Fibroblast of pulmonary artery (primary cell): ENCODE measurements around the gene EDEM2.
"Not testable (repeated sequence)": the region's sequence is repeated elsewhere in the genome, so short reads cannot be mapped to it uniquely, and the experiment has no call there.

Experiments used
- DNase-seq: peaks from one replicate; pipeline ENCODE4 v3.0.0-alpha.2; 2010; ENCODE audit warnings: low read depth
- H3K4me3 ChIP-seq: replicated peaks from 2 replicates; pipeline ENCODE4 v1.5.1; 2011; ENCODE audit warnings: low read depth, mild to moderate bottlenecking, control low read depth, low read length, moderate library complexity
- TF ChIP-seq, protein P1 (sequence below): IDR thresholded peaks from 2 replicates; pipeline ENCODE4 v1.5.1; 2011; ENCODE audit warnings: mild to moderate bottlenecking, control low read depth, low read length, inconsistent platforms; ENCODE audit errors: missing control alignments

The EDEM2 gene

DNA sequence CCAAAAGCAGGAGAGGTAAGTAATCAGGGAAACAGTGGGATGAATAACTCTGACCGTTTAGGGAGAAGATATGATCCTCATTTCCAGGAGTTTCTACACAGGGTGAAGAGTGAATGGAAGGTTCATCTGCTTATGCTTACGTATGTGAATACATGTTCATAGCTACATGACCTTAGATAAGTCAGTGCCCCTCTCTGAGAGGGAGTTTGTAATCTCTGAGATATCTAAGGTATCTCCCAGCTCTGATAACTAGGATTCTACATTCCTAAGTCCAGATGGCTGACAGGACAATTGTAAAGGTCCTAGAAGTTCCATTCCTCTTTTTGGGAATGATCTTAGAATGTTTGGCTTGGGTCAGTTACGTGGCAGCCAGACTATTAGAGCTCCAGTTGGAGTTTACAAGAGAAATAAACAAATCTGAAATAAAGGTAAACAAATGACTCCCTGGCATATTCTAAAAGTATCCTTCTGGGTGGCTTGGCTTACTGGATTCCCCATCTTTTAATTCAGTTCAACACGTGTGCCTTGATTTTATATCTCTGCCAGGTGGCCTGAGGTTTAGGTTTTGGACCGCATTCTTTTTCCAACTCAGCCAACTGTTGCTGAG lies 40.6 kb upstream of the EDEM2 start:
- TF ChIP-seq, protein P1, sequence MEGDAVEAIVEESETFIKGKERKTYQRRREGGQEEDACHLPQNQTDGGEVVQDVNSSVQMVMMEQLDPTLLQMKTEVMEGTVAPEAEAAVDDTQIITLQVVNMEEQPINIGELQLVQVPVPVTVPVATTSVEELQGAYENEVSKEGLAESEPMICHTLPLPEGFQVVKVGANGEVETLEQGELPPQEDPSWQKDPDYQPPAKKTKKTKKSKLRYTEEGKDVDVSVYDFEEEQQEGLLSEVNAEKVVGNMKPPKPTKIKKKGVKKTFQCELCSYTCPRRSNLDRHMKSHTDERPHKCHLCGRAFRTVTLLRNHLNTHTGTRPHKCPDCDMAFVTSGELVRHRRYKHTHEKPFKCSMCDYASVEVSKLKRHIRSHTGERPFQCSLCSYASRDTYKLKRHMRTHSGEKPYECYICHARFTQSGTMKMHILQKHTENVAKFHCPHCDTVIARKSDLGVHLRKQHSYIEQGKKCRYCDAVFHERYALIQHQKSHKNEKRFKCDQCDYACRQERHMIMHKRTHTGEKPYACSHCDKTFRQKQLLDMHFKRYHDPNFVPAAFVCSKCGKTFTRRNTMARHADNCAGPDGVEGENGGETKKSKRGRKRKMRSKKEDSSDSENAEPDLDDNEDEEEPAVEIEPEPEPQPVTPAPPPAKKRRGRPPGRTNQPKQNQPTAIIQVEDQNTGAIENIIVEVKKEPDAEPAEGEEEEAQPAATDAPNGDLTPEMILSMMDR = no peak
- DNase-seq = no peak
- H3K4me3 ChIP-seq = no peak overlapping the region

DNA sequence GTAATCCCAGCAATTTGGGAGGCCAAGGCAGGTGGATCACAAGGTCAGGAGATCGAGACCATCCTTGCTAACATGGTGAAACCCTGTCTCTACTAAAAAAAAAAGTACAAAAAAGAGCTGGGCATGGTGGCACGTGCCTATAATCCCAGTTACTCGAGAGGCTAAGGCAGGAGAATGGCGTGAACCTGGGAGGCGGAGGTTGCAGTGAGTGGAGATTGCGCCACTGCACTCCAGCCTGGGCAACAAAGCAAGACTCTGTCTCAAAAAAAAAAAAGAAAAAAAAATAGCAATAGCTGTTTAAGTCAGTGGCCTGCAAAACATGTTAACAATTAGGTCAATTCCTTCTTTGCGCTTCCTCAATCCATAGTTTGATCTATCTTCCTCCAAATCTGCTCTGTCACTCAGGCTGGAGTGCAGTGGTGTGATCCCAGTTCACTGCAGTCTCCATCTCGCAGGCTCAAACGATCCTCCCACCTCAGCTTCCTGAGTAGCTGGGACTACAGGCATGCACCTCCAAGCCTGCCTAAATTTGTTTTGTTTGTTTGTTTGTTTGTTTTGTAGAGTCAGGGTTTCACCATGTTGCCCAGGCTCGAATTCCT lies 39.7 kb upstream of the EDEM2 start:
- not testable (repeated sequence) for DNase-seq, H3K4me3 ChIP-seq

DNA sequence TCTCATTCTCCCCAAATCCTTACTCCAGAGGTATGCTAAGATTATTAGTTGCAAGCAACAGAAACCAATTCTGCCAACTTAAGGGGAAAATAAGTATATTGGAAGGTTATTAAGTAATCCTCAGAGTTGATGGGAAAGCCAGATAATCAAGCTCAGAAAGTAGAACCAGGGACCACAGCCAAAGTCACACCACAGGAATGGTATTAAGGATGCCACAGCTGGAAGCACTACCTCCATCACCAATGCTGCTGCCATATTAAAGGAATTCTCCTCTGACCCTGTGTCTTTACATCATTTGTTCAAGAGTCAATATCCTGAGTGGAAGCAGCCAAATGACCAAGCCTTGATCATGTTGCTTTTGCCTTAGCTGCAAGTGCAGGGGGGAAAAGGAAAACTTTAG lies 34.6 kb upstream of the EDEM2 start:
- no peak for DNase-seq
- no peak overlapping the region for H3K4me3 ChIP-seq
- TF ChIP-seq, protein P1 = no peak

DNA sequence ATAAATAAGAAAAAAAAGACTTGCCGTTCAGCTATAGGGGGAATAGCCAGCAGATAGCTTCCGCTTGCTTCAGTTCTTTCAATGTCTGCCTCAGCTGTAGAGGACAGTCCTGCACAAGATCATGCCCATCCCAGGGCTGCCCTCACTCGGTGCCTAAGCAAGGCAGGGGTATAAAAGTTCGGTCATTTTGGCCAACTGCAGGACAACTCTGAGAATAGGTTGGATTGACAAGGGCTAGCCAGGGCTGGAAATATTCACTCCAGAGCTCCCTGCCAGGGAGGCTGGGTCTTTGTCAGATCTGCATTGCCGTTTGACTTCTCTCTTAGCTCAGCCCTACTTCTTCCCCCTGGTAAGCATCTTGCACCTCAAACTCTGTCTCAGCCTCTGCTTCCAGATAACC lies 33.1 kb upstream of the EDEM2 start:
- no peak for DNase-seq
- TF ChIP-seq, protein P1 = no peak
- no peak overlapping the region for H3K4me3 ChIP-seq

DNA sequence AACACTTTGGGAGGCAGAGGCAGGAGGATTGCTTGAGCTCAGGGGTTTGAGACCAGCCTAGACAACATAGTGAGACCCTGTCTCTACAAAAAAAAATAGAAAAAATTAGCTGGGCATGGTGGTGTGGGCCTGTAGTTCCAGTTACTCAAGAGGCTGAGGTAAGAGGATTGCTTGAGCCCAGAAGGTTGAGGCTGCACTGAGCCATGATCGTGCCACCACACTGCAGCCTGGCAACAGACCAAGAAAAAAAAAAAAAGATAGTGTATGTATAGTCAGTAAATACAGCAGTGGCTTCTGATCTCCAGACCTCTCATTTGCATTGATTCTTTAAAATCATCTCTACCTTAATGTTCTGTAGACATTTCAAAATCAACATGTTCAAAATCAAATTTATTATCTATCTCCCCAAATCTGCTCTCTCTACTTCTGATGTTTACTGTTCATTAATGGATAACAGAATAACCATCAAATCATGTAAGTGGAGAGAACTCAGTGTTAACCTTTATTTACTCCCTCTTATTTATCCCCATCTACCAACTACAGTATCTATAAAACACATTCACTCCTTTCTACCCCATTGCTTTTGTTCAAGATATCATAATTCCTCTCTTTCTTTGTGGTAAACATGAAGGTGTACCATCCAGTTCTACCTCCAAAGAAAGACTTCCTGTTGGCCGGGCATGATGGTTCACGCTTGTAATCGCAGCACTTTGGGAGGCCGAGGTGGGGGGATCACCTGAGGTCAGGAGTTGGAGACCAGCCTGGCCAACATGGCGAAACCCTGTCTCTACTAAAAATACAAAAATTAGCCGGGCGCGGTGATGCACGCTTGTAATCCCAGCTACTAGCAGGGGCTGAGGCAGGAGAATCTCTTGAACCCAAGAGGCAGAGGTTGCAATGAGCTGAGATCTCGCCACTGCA lies 32.4 kb upstream of the EDEM2 start:
- no peak for DNase-seq
- TF ChIP-seq, protein P1 = no peak
- H3K4me3 ChIP-seq = no peak overlapping the region

DNA sequence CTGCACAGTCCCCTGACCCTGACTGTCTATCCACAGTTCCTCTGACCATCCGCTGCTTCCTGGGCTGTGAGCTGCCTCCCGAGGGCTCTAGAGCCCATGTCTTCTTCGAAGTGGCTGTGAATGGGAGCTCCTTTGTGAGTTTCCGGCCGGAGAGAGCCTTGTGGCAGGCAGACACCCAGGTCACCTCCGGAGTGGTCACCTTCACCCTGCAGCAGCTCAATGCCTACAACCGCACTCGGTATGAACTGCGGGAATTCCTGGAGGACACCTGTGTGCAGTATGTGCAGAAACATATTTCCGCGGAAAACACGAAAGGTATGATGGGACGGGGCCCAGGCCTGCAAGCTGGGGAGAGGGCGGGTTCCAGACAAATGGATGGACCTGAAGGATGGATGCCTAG lies 29.0 kb upstream of the EDEM2 start:
- DNase-seq = no peak
- no peak overlapping the region for H3K4me3 ChIP-seq
- TF ChIP-seq, protein P1 = no peak

DNA sequence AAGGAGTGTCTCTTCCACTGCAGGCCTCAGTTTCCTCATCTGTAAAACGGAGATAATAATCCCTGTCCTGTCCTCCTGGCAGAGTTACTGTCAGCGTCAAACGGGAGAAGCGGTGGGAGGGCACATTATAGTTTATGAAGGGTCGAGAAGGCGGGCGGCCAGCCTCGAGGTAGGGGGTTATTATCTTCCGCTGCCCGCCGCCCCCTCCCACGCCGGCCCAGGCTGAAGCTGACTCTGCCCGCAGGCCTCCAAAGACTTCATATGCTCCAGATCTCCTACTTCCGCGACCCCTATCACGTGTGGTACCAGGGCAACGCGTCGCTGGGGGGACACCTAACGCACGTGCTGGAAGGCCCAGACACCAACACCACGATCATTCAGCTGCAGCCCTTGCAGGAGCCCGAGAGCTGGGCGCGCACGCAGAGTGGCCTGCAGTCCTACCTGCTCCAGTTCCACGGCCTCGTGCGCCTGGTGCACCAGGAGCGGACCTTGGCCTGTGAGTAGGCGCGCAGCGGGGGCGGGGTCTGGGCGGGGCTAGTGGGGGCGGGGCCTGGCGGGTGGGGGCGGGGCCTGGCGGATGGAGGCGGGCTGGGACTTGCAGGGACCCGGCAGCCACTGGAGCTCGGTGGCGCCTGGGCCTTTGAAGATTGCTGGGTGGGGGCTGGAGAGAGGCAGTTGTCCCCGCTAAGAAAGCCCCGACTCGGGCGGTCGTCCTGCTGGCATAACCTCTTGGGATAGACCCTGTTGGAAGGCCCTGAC lies 27.5 kb upstream of the EDEM2 start:
- no peak for DNase-seq
- H3K4me3 ChIP-seq = no peak overlapping the region
- TF ChIP-seq, protein P1 = no peak
